ENCODE results near the gene GRIP1. TPM values are rescaled to one million over a fixed set of nuclear protein-coding genes. Genes with fewer than 3 reads are reported as not detected.

GRIP1 gene
- total and polyA plus RNA-seq, 10 of the 15 experiments (the other 5 are each of a cell fraction or from before 2014, with no cell fraction given) = 0.05 to 0.85 (median 0.50) TPM; not detected in 7

GRCh38 chr12:66367015-66367667 is 311.7 kb downstream of the GRIP1 start:
- no peaks in the 10 kb centered on the region for H3K4me1 ChIP-seq (ENCODE audit: control insufficient read depth, insufficient read depth, low read length)
- no peak for TF ChIP-seq ZBED1 (IDR thresholded peaks at IDR 0.05; ENCODE audit: borderline replicate concordance)
- TF ChIP-seq NBN (IDR thresholded peaks at IDR 0.05) = no peak
- TF ChIP-seq EGR1 (IDR thresholded peaks at IDR 0.05; ENCODE audit: borderline replicate concordance in 1 of 2, low read depth in 2 of 2, low read length in 2 of 2) = no peak
- TF ChIP-seq WRNIP1 (IDR thresholded peaks at IDR 0.05; ENCODE audit: borderline replicate concordance, low read depth, low read length) = no peak
- TF ChIP-seq YBX1 (IDR thresholded peaks at IDR 0.05) = no peak
- no peak for TF ChIP-seq USF1 (IDR thresholded peaks at IDR 0.05; ENCODE audit: borderline replicate concordance, extremely low read length, insufficient read depth, low read depth, low read length)
- TF ChIP-seq NR2C2 (IDR thresholded peaks at IDR 0.05; ENCODE audit: borderline replicate concordance, control insufficient read depth, insufficient read length, low read depth) = no peak
- no peak for TF ChIP-seq BMI1 (IDR thresholded peaks at IDR 0.05; ENCODE audit: borderline replicate concordance)
- TF ChIP-seq SMAD1 (IDR thresholded peaks at IDR 0.05; ENCODE audit: low read depth, partially characterized antibody) = no peak
- TF ChIP-seq BCLAF1 (IDR thresholded peaks at IDR 0.05) = no peak
- no peak for TF ChIP-seq MYB (IDR thresholded peaks at IDR 0.05; ENCODE audit: borderline replicate concordance, low read depth, low read length)
- TF ChIP-seq HCFC1 (IDR thresholded peaks at IDR 0.05; ENCODE audit: low read length) = no peak
- no peak for TF ChIP-seq MEF2A (IDR thresholded peaks at IDR 0.05; ENCODE audit: insufficient read depth, low read depth, low read length)
- TF ChIP-seq RELB (IDR thresholded peaks at IDR 0.05; ENCODE audit: low read depth) = no peak
- TF ChIP-seq MTA2 (IDR thresholded peaks at IDR 0.05; ENCODE audit: low read depth) = no peak
- no peak for TF ChIP-seq SKIL (IDR thresholded peaks at IDR 0.05; ENCODE audit: low read depth, poor library complexity, severe bottlenecking)
- TF ChIP-seq RCOR1 (conservative IDR thresholded peaks at IDR 0.05; ENCODE audit: low read depth, low read length) = no peak
- RAD21 ChIA-PET (ENCODE audit: unreplicated experiment) = no interaction called here
- DNase-seq (ENCODE audit: low read depth, low spot score) (no peak), ATAC-seq (no peak), FAIRE-seq (no peak)
- H3K79me2 ChIP-seq (ENCODE audit: control insufficient read depth, insufficient read depth, low read length) = no peaks in the 10 kb centered on the region
- POLR2A ChIA-PET = no interaction called here
- H4K20me1 ChIP-seq (ENCODE audit: control insufficient read depth, insufficient read depth) = no peaks in the 10 kb centered on the region
- no peaks in the 10 kb centered on the region for H3K9me3 ChIP-seq (replicated peaks; ENCODE audit: control insufficient read depth, insufficient read depth, low read length)
- H3K27me3 ChIP-seq (replicated peaks in 1 of 2; ENCODE audit: control insufficient read depth in 2 of 2, insufficient read depth in 2 of 2, low read length in 1 of 2) = no peaks in the 10 kb centered on the region; a peak in 1 of 4 replicates
- in situ Hi-C loops (cut with MboI) (no loop called here), intact Hi-C loops (cut with micrococcal nuclease; ENCODE audit: unreplicated experiment) (no loop called here)
- no peak overlapping the region for H2AFZ ChIP-seq (ENCODE audit: control insufficient read depth, low read depth, low read length)
- no peak overlapping the region for H3K4me2 ChIP-seq (ENCODE audit: control insufficient read depth, insufficient read depth)
- H3K9ac ChIP-seq (ENCODE audit: control insufficient read depth, insufficient read depth, low read length) = no peak overlapping the region
- CTCF ChIA-PET = no interaction called here
- BruUV-seq (replicated peaks) = no TSS peak
- H3K27ac ChIP-seq (ENCODE audit: control insufficient read depth, insufficient read depth) = no peak overlapping the region
- no peak overlapping the region for H3K4me3 ChIP-seq
- no peaks in the 10 kb centered on the region for H3K36me3 ChIP-seq (ENCODE audit: control insufficient read depth in 2 of 2, insufficient read depth in 2 of 2, low read length in 1 of 2)
- SMC1A ChIA-PET (ENCODE audit: uncharacterized antibody, unreplicated experiment) = interaction anchor here (1.4 kb wide), 1 partner anchor 222 kb away, joined by 4 read pairs; no protein-coding TSS in a partner anchor
- 4% methylated on average over 3 of the region's 3 CpGs for WGBS (ENCODE audit: insufficient coverage, insufficient replicate concordance, low lambda C conversion rate, missing lambda C conversion rate)

Data from GM12878 (cell line).